A549 (cell line): ENCODE data around the gene GCM1. TPM values are rescaled to one million over a fixed set of nuclear protein-coding genes. Genes with fewer than 3 reads are reported as not detected.

Experiments
- ATAC-seq, 2 experiments: fragments of 200-7000 bp in 1 of 2; fragments of >200 bp in 1 of 2; cut with Nextera tagmentation in 1 of 2; cut with Tn5 transposase in 1 of 2; 3 replicates each; pipeline versions ENCODE4 v1.8.0 to v1.9.1; 2018 to 2020; ENCODE audit warnings: mild to moderate bottlenecking in 1 of 2, moderate library complexity in 1 of 2
- CTCF ChIA-PET: fragments of 300-600 bp; sonication (Branson Sonifier 250); formaldehyde crosslinking; extraction: SDS; loops from one replicate; lab custom pipeline; 2021; ENCODE audit warnings: antibody characterized with exemption, inconsistent platforms; lab: Yijun Ruan, JAX
- POLR2A ChIA-PET: fragments of 350-600 bp; formaldehyde crosslinking; extraction: SDS; loops from one replicate; lab custom pipeline; 2021; ENCODE audit warnings: antibody characterized with exemption, inconsistent platforms; lab: Yijun Ruan, JAX
- DNase-seq, 2 experiments: peaks; one replicate each; pipeline versions ENCODE4 v3.0.0 to v3.0.0-alpha.2; 2011 to 2016; ENCODE audit warnings: low read depth in 1 of 2, low spot score in 1 of 2
- FAIRE-seq: peaks from 2 replicates; lab custom pipeline; 2011; peaks lifted over from hg19 to GRCh38; lab: Jason Lieb, UNC
- H3K27ac ChIP-seq, 2 experiments: fragments of >200 bp; sonication (Bioruptor Twin); formaldehyde crosslinking; 3 replicates each; pipeline ENCODE4 v1.5.1; 2016 to 2017
- H3K4me1 ChIP-seq: fragments of >200 bp; sonication (Bioruptor Twin); formaldehyde crosslinking; 3 replicates; pipeline ENCODE4 v1.6.1; 2016
- H3K4me2 ChIP-seq: fragments of >200 bp; sonication (Bioruptor Twin); formaldehyde crosslinking; 3 replicates; pipeline ENCODE4 v1.6.1; 2016
- H3K4me3 ChIP-seq: fragments of >200 bp; sonication (Bioruptor Twin); formaldehyde crosslinking; 3 replicates; pipeline ENCODE4 v1.5.1; 2016
- H3K9me3 ChIP-seq: fragments of >200 bp; sonication (Bioruptor Twin); formaldehyde crosslinking; 3 replicates; pipeline ENCODE4 v1.6.1; 2016
- BHLHE40 ChIP-seq: IDR thresholded peaks from 2 replicates; pipeline ENCODE4 v1.6.1; 2012; ENCODE audit warnings: low read depth, low read length, inconsistent platforms
- EHF ChIP-seq: fragments of 250-450 bp; sonication (Bioruptor Pico); IDR thresholded peaks from 2 replicates; pipeline ENCODE4 v1.5.0; 2020; ENCODE audit warnings: mild to moderate bottlenecking
- EP300 ChIP-seq, 2 experiments: fragments of >200 bp; sonication (Bioruptor Twin); formaldehyde crosslinking; IDR thresholded peaks; 2 replicates in 1 of 2; 3 replicates in 1 of 2; pipeline ENCODE4 v1.6.1; 2016 to 2017
- ESRRA ChIP-seq: fragments of 150-350 bp; IDR thresholded peaks from 2 replicates; pipeline ENCODE4 v1.6.1; 2014; ENCODE audit warnings: mild to moderate bottlenecking, low read length, borderline replicate concordance
- FOSL2 ChIP-seq, 2 experiments: fragments of 450-650 bp in 1 of 2; fragments of >200 bp in 1 of 2; sonication (Bioruptor Twin) in 1 of 2; formaldehyde crosslinking; IDR thresholded peaks; 2 replicates each; pipeline versions ENCODE4 v1.5.0 to v1.6.1; 2016 to 2020; ENCODE audit warnings: mild to moderate bottlenecking in 1 of 2, moderate library complexity in 1 of 2
- FOXS1 ChIP-seq: fragments of 250-450 bp; sonication (Bioruptor Pico); IDR thresholded peaks from 2 replicates; pipeline ENCODE4 v1.5.0; 2020; ENCODE audit warnings: mild to moderate bottlenecking, moderate library complexity
- GATA3 ChIP-seq: IDR thresholded peaks from 2 replicates; pipeline ENCODE4 v1.6.1; 2012; ENCODE audit warnings: borderline replicate concordance
- HEYL ChIP-seq: fragments of 250-450 bp; sonication (Bioruptor Pico); IDR thresholded peaks from 2 replicates; pipeline ENCODE4 v1.8.0; 2021; ENCODE audit warnings: mild to moderate bottlenecking, moderate library complexity
- HOXA7 ChIP-seq: fragments of 250-450 bp; sonication (Bioruptor Pico); IDR thresholded peaks from 2 replicates; pipeline ENCODE4 v1.5.0; 2020; ENCODE audit warnings: mild to moderate bottlenecking, moderate library complexity
- JUN ChIP-seq, 2 experiments: fragments of >200 bp; sonication (Bioruptor Twin); formaldehyde crosslinking; IDR thresholded peaks; 2 replicates in 1 of 2; 3 replicates in 1 of 2; pipeline ENCODE4 v1.6.1; 2016 to 2017
- JUNB ChIP-seq: fragments of >200 bp; sonication (Bioruptor Twin); formaldehyde crosslinking; IDR thresholded peaks from 2 replicates; pipeline ENCODE4 v1.6.1; 2016
- KDM5A ChIP-seq: fragments of 200-600 bp; sonication (generic); IDR thresholded peaks from 2 replicates; pipeline ENCODE4 v1.6.1; 2016; ENCODE audit warnings: antibody characterized with exemption, mild to moderate bottlenecking
- MAZ ChIP-seq: fragments of 150-350 bp; IDR thresholded peaks from 2 replicates; pipeline ENCODE4 v1.6.1; 2014; ENCODE audit warnings: antibody characterized with exemption, low read depth, low read length, borderline replicate concordance
- MYC ChIP-seq: IDR thresholded peaks from 2 replicates; pipeline ENCODE4 v1.6.1; 2012; ENCODE audit warnings: mild to moderate bottlenecking, inconsistent platforms, low read length, improper control_type of control experiment, borderline replicate concordance
- NPAS2 ChIP-seq: fragments of 250-450 bp; sonication (Bioruptor Pico); IDR thresholded peaks from 2 replicates; pipeline ENCODE4 v1.8.0; 2022; ENCODE audit warnings: mild to moderate bottlenecking, moderate library complexity, borderline replicate concordance
- PHF8 ChIP-seq: fragments of 200-600 bp; sonication (generic); IDR thresholded peaks from 2 replicates; pipeline ENCODE4 v1.6.1; 2016; ENCODE audit warnings: low read depth, mild to moderate bottlenecking, antibody characterized with exemption, moderate library complexity, borderline replicate concordance
- POLR2AphosphoS2 ChIP-seq: conservative IDR thresholded peaks from 2 replicates; pipeline ENCODE4 v1.6.1; 2012; ENCODE audit warnings: low read length, improper control_type of control experiment, inconsistent platforms
- RARB ChIP-seq: fragments of 250-450 bp; sonication (Bioruptor Pico); IDR thresholded peaks from 2 replicates; pipeline ENCODE4 v1.8.0; 2021; ENCODE audit warnings: mild to moderate bottlenecking, moderate library complexity
- RCOR1 ChIP-seq: fragments of 150-350 bp; IDR thresholded peaks from 2 replicates; pipeline ENCODE4 v1.6.1; 2014; ENCODE audit warnings: antibody characterized with exemption, low read length, low read depth
- RNF2 ChIP-seq: fragments of 200-600 bp; sonication (generic); IDR thresholded peaks from 2 replicates; pipeline ENCODE4 v1.6.1; 2016; ENCODE audit warnings: low read depth, mild to moderate bottlenecking, antibody characterized with exemption, moderate library complexity, borderline replicate concordance
- SREBF2 ChIP-seq: fragments of 450-650 bp; IDR thresholded peaks from 2 replicates; pipeline ENCODE4 v1.6.1; 2014; ENCODE audit warnings: mild to moderate bottlenecking, moderate library complexity
- TFCP2L1 ChIP-seq: fragments of 250-450 bp; sonication (Bioruptor Pico); IDR thresholded peaks from 2 replicates; pipeline ENCODE4 v1.5.0; 2021; ENCODE audit warnings: mild to moderate bottlenecking
- TP53 ChIP-seq: fragments of 250-450 bp; sonication (Bioruptor Pico); IDR thresholded peaks from 2 replicates; pipeline ENCODE4 v1.5.0; 2021; ENCODE audit warnings: mild to moderate bottlenecking, moderate library complexity
- ZFP36 ChIP-seq: fragments of 450-650 bp; IDR thresholded peaks from 2 replicates; pipeline ENCODE4 v1.6.1; 2014; ENCODE audit warnings: borderline replicate concordance; ENCODE audit not compliant: partially characterized antibody
- ZNF302 ChIP-seq: fragments of 250-450 bp; sonication (Bioruptor Pico); IDR thresholded peaks from 2 replicates; pipeline ENCODE4 v1.9.0; 2021; ENCODE audit warnings: inconsistent platforms, mild to moderate bottlenecking, moderate library complexity
- ZSCAN20 ChIP-seq: fragments of 250-450 bp; sonication (Bioruptor Pico); IDR thresholded peaks from 2 replicates; pipeline ENCODE4 v1.8.0; 2022; ENCODE audit warnings: mild to moderate bottlenecking, moderate library complexity
- WGBS: methylation state at CpG from one replicate; pipeline ENCODE4 v1.1.6; 2017; ENCODE audit errors: missing lambda C conversion rate; 5-methylcytosine and 5-hydroxymethylcytosine counted together
- polyA plus RNA-seq, 4 experiments: library from polyadenylated mRNA; depleted of rRNA in 3 of 4; stranded (reverse); fragments of >200 nt; fragmentation: RNase III in 1 of 4; extraction: RNeasy Plus Mini Kit Qiagen cat#74134 plus additional on column Dnase treatment in 1 of 4; gene quantifications; 2 replicates in 3 of 4; 3 replicates in 1 of 4; pipeline ENCODE4 v1.2.3, GENCODE V29; 2011 to 2017
- TF ChIP-seq, protein P1 (sequence below): fragments of 450-650 bp; IDR thresholded peaks from 2 replicates; pipeline ENCODE4 v1.6.1; 2014; ENCODE audit warnings: antibody characterized with exemption
- TF ChIP-seq, protein P2 (sequence below): fragments of 200-600 bp; sonication (generic); IDR thresholded peaks from 2 replicates; pipeline ENCODE4 v1.6.1; 2016; ENCODE audit warnings: antibody characterized with exemption, mild to moderate bottlenecking, moderate library complexity
- TF ChIP-seq, protein P3 (sequence below): fragments of >200 bp; sonication (Bioruptor Twin); formaldehyde crosslinking; IDR thresholded peaks from 3 replicates; pipeline ENCODE4 v1.5.1; 2016
- TF ChIP-seq, protein P4 (sequence below): fragments of >200 bp; sonication (Bioruptor Twin); formaldehyde crosslinking; IDR thresholded peaks from 3 replicates; pipeline ENCODE4 v1.6.1; 2016

The GCM1 gene
- polyA plus RNA-seq, 2 of the 4 experiments (the other 2 are of a cell fraction) = 0.03 to 0.08 TPM

DNA sequence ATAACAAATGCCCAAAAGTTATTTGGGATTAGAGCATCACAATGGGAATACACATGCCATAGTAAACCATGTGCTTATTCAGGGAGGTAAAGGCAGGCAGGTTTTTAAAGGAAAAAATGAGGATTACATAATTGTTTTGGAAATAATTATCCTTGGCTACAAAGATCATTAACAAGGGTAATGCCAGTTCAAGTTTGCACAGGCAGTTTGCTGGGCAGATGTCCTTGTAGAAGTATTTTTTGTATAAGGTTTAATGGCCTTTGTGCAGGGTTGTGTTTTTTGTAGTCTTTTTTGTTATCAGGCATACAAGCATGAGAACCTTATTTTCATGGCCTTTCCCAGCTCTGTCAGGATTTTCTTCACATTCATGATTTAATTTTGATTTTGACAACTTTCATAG, 58.7 kb downstream of the GCM1 start:
- POLR2A ChIA-PET = no interaction called here
- H3K9me3 ChIP-seq = no peaks in the 10 kb centered on the region
- no peak overlapping the region for H3K4me2 ChIP-seq
- no peaks in the 10 kb centered on the region for H3K4me1 ChIP-seq
- DNase-seq (no peak), FAIRE-seq (no peak), ATAC-seq (no peak)
- no peak overlapping the region for H3K4me3 ChIP-seq
- CTCF ChIA-PET = no interaction called here
- no peak overlapping the region for H3K27ac ChIP-seq
- TF ChIP-seq NPAS2 (CRISPR knock-in tag) (no peak), RNF2 (no peak), ESRRA (no peak), JUN (IDR thresholded peaks at IDR 0.05) (no peak), MYC (no peak), HOXA7 (no peak), ZSCAN20 (no peak), RCOR1 (no peak), MAZ (no peak), FOSL2 (IDR thresholded peaks at IDR 0.05) (no peak), FOSL2 (CRISPR knock-in tag; IDR thresholded peaks at IDR 0.05) (no peak), GATA3 (no peak), TP53 (CRISPR knock-in tag) (no peak), RARB (CRISPR knock-in tag) (no peak), JUNB (no peak), BHLHE40 (no peak), SREBF2 (no peak), TFCP2L1 (CRISPR knock-in tag) (no peak)
- TF ChIP-seq, protein P1, sequence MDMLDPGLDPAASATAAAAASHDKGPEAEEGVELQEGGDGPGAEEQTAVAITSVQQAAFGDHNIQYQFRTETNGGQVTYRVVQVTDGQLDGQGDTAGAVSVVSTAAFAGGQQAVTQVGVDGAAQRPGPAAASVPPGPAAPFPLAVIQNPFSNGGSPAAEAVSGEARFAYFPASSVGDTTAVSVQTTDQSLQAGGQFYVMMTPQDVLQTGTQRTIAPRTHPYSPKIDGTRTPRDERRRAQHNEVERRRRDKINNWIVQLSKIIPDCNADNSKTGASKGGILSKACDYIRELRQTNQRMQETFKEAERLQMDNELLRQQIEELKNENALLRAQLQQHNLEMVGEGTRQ = no peak
- TF ChIP-seq, protein P2, sequence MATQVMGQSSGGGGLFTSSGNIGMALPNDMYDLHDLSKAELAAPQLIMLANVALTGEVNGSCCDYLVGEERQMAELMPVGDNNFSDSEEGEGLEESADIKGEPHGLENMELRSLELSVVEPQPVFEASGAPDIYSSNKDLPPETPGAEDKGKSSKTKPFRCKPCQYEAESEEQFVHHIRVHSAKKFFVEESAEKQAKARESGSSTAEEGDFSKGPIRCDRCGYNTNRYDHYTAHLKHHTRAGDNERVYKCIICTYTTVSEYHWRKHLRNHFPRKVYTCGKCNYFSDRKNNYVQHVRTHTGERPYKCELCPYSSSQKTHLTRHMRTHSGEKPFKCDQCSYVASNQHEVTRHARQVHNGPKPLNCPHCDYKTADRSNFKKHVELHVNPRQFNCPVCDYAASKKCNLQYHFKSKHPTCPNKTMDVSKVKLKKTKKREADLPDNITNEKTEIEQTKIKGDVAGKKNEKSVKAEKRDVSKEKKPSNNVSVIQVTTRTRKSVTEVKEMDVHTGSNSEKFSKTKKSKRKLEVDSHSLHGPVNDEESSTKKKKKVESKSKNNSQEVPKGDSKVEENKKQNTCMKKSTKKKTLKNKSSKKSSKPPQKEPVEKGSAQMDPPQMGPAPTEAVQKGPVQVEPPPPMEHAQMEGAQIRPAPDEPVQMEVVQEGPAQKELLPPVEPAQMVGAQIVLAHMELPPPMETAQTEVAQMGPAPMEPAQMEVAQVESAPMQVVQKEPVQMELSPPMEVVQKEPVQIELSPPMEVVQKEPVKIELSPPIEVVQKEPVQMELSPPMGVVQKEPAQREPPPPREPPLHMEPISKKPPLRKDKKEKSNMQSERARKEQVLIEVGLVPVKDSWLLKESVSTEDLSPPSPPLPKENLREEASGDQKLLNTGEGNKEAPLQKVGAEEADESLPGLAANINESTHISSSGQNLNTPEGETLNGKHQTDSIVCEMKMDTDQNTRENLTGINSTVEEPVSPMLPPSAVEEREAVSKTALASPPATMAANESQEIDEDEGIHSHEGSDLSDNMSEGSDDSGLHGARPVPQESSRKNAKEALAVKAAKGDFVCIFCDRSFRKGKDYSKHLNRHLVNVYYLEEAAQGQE = no peak
- TF ChIP-seq, protein P3, sequence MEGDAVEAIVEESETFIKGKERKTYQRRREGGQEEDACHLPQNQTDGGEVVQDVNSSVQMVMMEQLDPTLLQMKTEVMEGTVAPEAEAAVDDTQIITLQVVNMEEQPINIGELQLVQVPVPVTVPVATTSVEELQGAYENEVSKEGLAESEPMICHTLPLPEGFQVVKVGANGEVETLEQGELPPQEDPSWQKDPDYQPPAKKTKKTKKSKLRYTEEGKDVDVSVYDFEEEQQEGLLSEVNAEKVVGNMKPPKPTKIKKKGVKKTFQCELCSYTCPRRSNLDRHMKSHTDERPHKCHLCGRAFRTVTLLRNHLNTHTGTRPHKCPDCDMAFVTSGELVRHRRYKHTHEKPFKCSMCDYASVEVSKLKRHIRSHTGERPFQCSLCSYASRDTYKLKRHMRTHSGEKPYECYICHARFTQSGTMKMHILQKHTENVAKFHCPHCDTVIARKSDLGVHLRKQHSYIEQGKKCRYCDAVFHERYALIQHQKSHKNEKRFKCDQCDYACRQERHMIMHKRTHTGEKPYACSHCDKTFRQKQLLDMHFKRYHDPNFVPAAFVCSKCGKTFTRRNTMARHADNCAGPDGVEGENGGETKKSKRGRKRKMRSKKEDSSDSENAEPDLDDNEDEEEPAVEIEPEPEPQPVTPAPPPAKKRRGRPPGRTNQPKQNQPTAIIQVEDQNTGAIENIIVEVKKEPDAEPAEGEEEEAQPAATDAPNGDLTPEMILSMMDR = no peak

DNA sequence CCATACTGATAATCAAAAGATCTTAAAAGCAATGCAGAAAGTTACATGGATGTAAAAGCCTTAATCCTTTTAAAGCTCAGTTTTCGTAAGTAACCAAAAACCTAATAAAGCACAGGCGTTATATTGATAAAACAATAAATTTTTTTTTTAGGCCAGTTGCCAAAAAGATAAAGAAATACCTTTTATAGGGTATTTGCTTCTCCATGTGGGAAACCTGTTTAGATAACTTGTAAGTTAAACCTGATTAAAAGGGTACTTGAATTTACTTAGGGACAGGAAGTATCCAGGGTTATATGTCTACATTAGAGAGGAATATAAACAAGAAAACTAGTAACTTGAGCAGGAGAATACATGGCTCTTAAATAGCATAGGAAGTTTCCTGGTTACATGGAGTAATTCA, 62.3 kb downstream of the GCM1 start:
- Histone ChIP-seq H3K9me3 (no peaks in the 10 kb centered on the region), H3K4me2 (no peak overlapping the region), H3K27ac (no peak overlapping the region), H3K4me1 (no peaks in the 10 kb centered on the region), H3K4me3 (no peak overlapping the region)
- CTCF ChIA-PET = no interaction called here
- ATAC-seq = no peak
- 77% methylated on average over 2 of the region's 2 CpGs for WGBS
- POLR2A ChIA-PET = no interaction called here
- FAIRE-seq = no peak
- no peak for DNase-seq
- no peak for TF ChIP-seq FOSL2 (IDR thresholded peaks at IDR 0.05)
- no peak for TF ChIP-seq FOSL2 (CRISPR knock-in tag; IDR thresholded peaks at IDR 0.05)
- TF ChIP-seq, protein P4, sequence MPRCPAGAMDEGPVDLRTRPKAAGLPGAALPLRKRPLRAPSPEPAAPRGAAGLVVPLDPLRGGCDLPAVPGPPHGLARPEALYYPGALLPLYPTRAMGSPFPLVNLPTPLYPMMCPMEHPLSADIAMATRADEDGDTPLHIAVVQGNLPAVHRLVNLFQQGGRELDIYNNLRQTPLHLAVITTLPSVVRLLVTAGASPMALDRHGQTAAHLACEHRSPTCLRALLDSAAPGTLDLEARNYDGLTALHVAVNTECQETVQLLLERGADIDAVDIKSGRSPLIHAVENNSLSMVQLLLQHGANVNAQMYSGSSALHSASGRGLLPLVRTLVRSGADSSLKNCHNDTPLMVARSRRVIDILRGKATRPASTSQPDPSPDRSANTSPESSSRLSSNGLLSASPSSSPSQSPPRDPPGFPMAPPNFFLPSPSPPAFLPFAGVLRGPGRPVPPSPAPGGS = no peak
- no peak for TF ChIP-seq HEYL (CRISPR knock-in tag)
- no peak for TF ChIP-seq EHF (CRISPR knock-in tag)
- TF ChIP-seq NPAS2 (CRISPR knock-in tag) = no peak
- TF ChIP-seq FOXS1 (CRISPR knock-in tag) = no peak
- TF ChIP-seq EP300 (IDR thresholded peaks at IDR 0.05) = no peak
- TF ChIP-seq TFCP2L1 (CRISPR knock-in tag) = no peak
- no peak for TF ChIP-seq KDM5A
- no peak for TF ChIP-seq MYC
- TF ChIP-seq BHLHE40 = no peak
- no peak for TF ChIP-seq PHF8
- TF ChIP-seq, protein P1 = no peak
- no peak for TF ChIP-seq ZNF302 (CRISPR knock-in tag)
- no peak for TF ChIP-seq ZFP36
- no peak for TF ChIP-seq POLR2AphosphoS2
